HepG2 (cell line): ENCODE results near the gene EPB41L1. TPM values are rescaled to one million over a fixed set of nuclear protein-coding genes. Genes with fewer than 3 reads are reported as not detected.

Experiments used
- CHD4 ChIP-seq: fragments of 200-600 bp; sonication (generic); IDR thresholded peaks from 2 replicates; pipeline ENCODE4 v1.7.0; 2017; ENCODE audit warnings: mild to moderate bottlenecking, low read length, borderline replicate concordance
- EEA1 ChIP-seq: sonication (generic); formaldehyde crosslinking; IDR thresholded peaks from 2 replicates; pipeline ENCODE4 v1.5.1; 2020; ENCODE audit warnings: mild to moderate bottlenecking, missing genetic modification reagents, borderline replicate concordance
- EHMT2 ChIP-seq: fragments of 200-600 bp; sonication (generic); IDR thresholded peaks from 2 replicates; pipeline ENCODE4 v1.7.0; 2017; ENCODE audit warnings: antibody characterized with exemption, low read depth, low read length, borderline replicate concordance
- FOSL2 ChIP-seq: sonication (generic); formaldehyde crosslinking; IDR thresholded peaks from 2 replicates; pipeline ENCODE4 v1.4.0; 2020; ENCODE audit warnings: missing genetic modification reagents
- HOXD1 ChIP-seq: sonication (generic); formaldehyde crosslinking; IDR thresholded peaks from 2 replicates; pipeline ENCODE4 v1.5.0; 2020; ENCODE audit warnings: missing genetic modification reagents
- IRF2 ChIP-seq: IDR thresholded peaks from 2 replicates; pipeline ENCODE4 v1.6.1; 2018; ENCODE audit warnings: missing genetic modification reagents, missing compliant biosample characterization
- POLR2A ChIP-seq, 2 experiments: IDR thresholded peaks; 2 replicates each; pipeline ENCODE4 v1.6.1; 2011; ENCODE audit warnings: low read depth in 2 of 2, low read length in 2 of 2, mild to moderate bottlenecking in 1 of 2, moderate library complexity in 1 of 2; ENCODE audit not compliant: insufficient read depth in 1 of 2
- POLR2AphosphoS2 ChIP-seq: IDR thresholded peaks from 2 replicates; pipeline ENCODE4 v1.6.1; 2011; ENCODE audit warnings: low read depth, low read length, improper control_type of control experiment
- PRMT3 ChIP-seq: sonication (generic); formaldehyde crosslinking; IDR thresholded peaks from 2 replicates; pipeline ENCODE4 v1.8.1; 2022; ENCODE audit warnings: low read depth, mild to moderate bottlenecking, moderate library complexity, missing genetic modification reagents, borderline replicate concordance
- RFX1 ChIP-seq: fragments of 450-650 bp; IDR thresholded peaks from 2 replicates; pipeline ENCODE4 v1.6.1; 2017
- TAF1 ChIP-seq: sonication (generic); formaldehyde crosslinking; IDR thresholded peaks from 2 replicates; pipeline ENCODE4 v1.4.0; 2020; ENCODE audit warnings: missing genetic modification reagents
- TMF1 ChIP-seq: sonication (generic); formaldehyde crosslinking; IDR thresholded peaks from 2 replicates; pipeline ENCODE4 v1.8.1; 2022; ENCODE audit warnings: low read depth, missing genetic modification reagents
- ZNF232 ChIP-seq: sonication (generic); formaldehyde crosslinking; IDR thresholded peaks from 2 replicates; pipeline ENCODE4 v1.4.0; 2020; ENCODE audit warnings: missing genetic modification reagents, borderline replicate concordance
- ZNF451 ChIP-seq: sonication (generic); formaldehyde crosslinking; IDR thresholded peaks from 2 replicates; pipeline ENCODE4 v1.5.0; 2020; ENCODE audit warnings: mild to moderate bottlenecking, missing genetic modification reagents
- ZNF543 ChIP-seq: sonication (generic); formaldehyde crosslinking; IDR thresholded peaks from 2 replicates; pipeline ENCODE4 v1.4.0; 2020; ENCODE audit warnings: mild to moderate bottlenecking, missing genetic modification reagents
- ZNF549 ChIP-seq: sonication (generic); formaldehyde crosslinking; IDR thresholded peaks from 2 replicates; pipeline ENCODE4 v1.5.0; 2020; ENCODE audit warnings: missing genetic modification reagents
- ZNF557 ChIP-seq: sonication (generic); formaldehyde crosslinking; IDR thresholded peaks from 2 replicates; pipeline ENCODE4 v1.4.0; 2020; ENCODE audit warnings: missing genetic modification reagents
- ZNF737 ChIP-seq: sonication (generic); formaldehyde crosslinking; IDR thresholded peaks from 2 replicates; pipeline ENCODE4 v1.5.0; 2020; ENCODE audit warnings: missing genetic modification reagents, mild to moderate bottlenecking, borderline replicate concordance
- ZSCAN22 ChIP-seq: sonication (generic); formaldehyde crosslinking; IDR thresholded peaks from 2 replicates; pipeline ENCODE4 v1.4.0; 2020; ENCODE audit warnings: mild to moderate bottlenecking, missing genetic modification reagents
- polyA plus RNA-seq, 8 experiments: library from polyadenylated mRNA; depleted of rRNA in 3 of 8; stranded (reverse) in 7 of 8; unstranded in 1 of 8; fragments of >200 nt; fragmentation: Illumina TruSeq in 4 of 8; extraction: Trizol in 4 of 8; gene quantifications; 2 replicates each; pipeline versions ENCODE4 v1.2.1 to v1.2.3, GENCODE V29; 2011 to 2016; ENCODE audit warnings: low read depth in 4 of 8, missing spikeins in 1 of 8, mixed read lengths in 1 of 8; ENCODE audit not compliant: insufficient read depth in 1 of 8
- total RNA-seq, 5 experiments: library from RNA; depleted of rRNA; stranded (reverse); fragments of >200 nt; fragmentation: Illumina TruSeq; extraction: Trizol; gene quantifications; 2 replicates each; pipeline ENCODE4 v1.2.3, GENCODE V29; 2016; ENCODE audit warnings: low read depth in 1 of 5
- TF ChIP-seq, protein P1 (sequence below): sonication (generic); formaldehyde crosslinking; IDR thresholded peaks from 2 replicates; pipeline ENCODE4 v1.5.1; 2020; ENCODE audit warnings: mild to moderate bottlenecking, missing genetic modification reagents, moderate library complexity
- TF ChIP-seq, protein P2 (sequence below): IDR thresholded peaks from 2 replicates; pipeline ENCODE4 v1.6.1; 2012; ENCODE audit warnings: low read depth, low read length, improper control_type of control experiment
- TF ChIP-seq, protein P3 (sequence below): sonication (generic); formaldehyde crosslinking; IDR thresholded peaks from 2 replicates; pipeline ENCODE4 v1.4.0; 2020; ENCODE audit warnings: missing genetic modification reagents; ENCODE audit errors: not compliant biosample characterization
- TF ChIP-seq, protein P4 (sequence below): sonication (generic); formaldehyde crosslinking; IDR thresholded peaks from 2 replicates; pipeline ENCODE4 v1.4.0; 2020; ENCODE audit warnings: mild to moderate bottlenecking, low read depth, missing genetic modification reagents

The EPB41L1 gene
- total and polyA plus RNA-seq, 2 of the 13 experiments (the other 11 are each of a cell fraction or from before 2014, with no cell fraction given) = 16.7 to 39.0 TPM

DNA sequence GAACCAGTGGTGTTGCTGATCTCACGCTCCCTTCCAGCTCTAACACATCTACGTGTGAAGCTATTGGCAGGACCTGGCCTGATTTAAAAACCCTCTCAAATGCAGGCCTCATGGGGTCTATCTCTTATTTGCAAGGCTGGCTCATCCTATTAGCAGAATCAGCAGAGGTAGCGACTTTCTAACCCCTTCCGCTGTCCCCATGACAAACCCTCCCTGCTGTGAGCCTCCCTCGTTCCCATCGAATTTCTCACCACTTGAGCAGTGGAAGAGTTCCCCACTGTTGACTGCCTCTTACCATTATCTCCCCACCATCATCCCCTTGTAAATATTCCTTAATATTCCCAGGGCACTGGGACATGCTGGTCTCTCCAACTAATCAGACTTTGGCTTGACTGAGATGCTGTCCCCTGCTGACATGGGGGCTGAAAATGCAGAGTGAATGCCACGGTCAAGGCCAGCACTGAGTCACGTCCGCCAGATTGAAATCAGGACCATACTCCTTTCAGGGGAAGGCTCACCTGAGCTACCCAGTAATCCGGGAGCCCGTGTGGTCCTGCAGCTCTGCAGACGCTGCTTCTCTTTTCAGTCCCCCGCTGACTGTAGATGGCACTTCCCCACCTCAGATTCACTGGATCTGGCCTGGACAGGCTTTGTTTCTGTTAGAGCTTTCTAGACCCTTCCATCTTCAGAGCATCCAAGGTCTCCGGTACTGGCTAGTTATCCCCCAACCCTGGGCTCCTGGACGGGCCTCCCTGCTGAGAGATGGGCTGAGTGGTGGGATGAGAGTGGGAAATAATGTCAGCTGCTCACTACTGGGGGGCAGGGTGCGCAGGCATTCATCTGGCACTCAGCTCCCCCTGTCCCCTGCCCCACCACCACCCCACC lies 104.9 kb downstream of the EPB41L1 start (continued):
- TF ChIP-seq, protein P1, sequence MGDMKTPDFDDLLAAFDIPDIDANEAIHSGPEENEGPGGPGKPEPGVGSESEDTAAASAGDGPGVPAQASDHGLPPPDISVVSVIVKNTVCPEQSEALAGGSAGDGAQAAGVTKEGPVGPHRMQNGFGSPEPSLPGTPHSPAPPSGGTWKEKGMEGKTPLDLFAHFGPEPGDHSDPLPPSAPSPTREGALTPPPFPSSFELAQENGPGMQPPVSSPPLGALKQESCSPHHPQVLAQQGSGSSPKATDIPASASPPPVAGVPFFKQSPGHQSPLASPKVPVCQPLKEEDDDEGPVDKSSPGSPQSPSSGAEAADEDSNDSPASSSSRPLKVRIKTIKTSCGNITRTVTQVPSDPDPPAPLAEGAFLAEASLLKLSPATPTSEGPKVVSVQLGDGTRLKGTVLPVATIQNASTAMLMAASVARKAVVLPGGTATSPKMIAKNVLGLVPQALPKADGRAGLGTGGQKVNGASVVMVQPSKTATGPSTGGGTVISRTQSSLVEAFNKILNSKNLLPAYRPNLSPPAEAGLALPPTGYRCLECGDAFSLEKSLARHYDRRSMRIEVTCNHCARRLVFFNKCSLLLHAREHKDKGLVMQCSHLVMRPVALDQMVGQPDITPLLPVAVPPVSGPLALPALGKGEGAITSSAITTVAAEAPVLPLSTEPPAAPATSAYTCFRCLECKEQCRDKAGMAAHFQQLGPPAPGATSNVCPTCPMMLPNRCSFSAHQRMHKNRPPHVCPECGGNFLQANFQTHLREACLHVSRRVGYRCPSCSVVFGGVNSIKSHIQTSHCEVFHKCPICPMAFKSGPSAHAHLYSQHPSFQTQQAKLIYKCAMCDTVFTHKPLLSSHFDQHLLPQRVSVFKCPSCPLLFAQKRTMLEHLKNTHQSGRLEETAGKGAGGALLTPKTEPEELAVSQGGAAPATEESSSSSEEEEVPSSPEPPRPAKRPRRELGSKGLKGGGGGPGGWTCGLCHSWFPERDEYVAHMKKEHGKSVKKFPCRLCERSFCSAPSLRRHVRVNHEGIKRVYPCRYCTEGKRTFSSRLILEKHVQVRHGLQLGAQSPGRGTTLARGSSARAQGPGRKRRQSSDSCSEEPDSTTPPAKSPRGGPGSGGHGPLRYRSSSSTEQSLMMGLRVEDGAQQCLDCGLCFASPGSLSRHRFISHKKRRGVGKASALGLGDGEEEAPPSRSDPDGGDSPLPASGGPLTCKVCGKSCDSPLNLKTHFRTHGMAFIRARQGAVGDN (CRISPR knock-in tag) = no peak
- TF ChIP-seq, protein P2, sequence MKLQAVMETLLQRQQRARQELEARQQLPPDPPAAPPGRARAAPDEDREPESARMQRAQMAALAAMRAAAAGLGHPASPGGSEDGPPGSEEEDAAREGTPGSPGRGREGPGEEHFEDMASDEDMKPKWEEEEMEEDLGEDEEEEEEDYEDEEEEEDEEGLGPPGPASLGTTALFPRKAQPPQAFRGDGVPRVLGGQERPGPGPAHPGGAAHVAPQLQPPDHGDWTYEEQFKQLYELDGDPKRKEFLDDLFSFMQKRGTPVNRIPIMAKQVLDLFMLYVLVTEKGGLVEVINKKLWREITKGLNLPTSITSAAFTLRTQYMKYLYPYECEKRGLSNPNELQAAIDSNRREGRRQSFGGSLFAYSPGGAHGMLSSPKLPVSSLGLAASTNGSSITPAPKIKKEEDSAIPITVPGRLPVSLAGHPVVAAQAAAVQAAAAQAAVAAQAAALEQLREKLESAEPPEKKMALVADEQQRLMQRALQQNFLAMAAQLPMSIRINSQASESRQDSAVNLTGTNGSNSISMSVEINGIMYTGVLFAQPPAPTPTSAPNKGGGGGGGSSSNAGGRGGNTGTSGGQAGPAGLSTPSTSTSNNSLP = no peak
- no peak for TF ChIP-seq RFX1
- no peak for TF ChIP-seq PRMT3
- TF ChIP-seq ZNF557 (CRISPR knock-in tag) = no peak
- no peak for TF ChIP-seq ZSCAN22
- TF ChIP-seq POLR2A (IDR thresholded peaks at IDR 0.05; ENCODE audit: insufficient read depth in 1 of 2, low read depth in 2 of 2, low read length in 2 of 2) = no peak
- TF ChIP-seq, protein P3, sequence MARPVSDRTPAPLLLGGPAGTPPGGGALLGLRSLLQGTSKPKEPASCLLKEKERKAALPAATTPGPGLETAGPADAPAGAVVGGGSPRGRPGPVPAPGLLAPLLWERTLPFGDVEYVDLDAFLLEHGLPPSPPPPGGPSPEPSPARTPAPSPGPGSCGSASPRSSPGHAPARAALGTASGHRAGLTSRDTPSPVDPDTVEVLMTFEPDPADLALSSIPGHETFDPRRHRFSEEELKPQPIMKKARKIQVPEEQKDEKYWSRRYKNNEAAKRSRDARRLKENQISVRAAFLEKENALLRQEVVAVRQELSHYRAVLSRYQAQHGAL (CRISPR knock-in tag) = no peak
- TF ChIP-seq EEA1 (CRISPR knock-in tag) = no peak
- no peak for TF ChIP-seq EHMT2
- no peak for TF ChIP-seq CHD4
- 0 out of 2 replicates have a peak, but pooled peaks have one; percentile 30 for TF ChIP-seq ZNF451 (CRISPR knock-in tag)
- TF ChIP-seq TMF1 = no peak
- TF ChIP-seq TAF1 (CRISPR knock-in tag) = no peak
- TF ChIP-seq, protein P4, sequence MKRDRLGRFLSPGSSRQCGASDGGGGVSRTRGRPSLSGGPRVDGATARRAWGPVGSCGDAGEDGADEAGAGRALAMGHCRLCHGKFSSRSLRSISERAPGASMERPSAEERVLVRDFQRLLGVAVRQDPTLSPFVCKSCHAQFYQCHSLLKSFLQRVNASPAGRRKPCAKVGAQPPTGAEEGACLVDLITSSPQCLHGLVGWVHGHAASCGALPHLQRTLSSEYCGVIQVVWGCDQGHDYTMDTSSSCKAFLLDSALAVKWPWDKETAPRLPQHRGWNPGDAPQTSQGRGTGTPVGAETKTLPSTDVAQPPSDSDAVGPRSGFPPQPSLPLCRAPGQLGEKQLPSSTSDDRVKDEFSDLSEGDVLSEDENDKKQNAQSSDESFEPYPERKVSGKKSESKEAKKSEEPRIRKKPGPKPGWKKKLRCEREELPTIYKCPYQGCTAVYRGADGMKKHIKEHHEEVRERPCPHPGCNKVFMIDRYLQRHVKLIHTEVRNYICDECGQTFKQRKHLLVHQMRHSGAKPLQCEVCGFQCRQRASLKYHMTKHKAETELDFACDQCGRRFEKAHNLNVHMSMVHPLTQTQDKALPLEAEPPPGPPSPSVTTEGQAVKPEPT (CRISPR knock-in tag) = no peak
- peak; percentile 82 for TF ChIP-seq FOSL2 (CRISPR knock-in tag)
- TF ChIP-seq HOXD1 (CRISPR knock-in tag) = no peak
- TF ChIP-seq ZNF232 (CRISPR knock-in tag) = no peak
- TF ChIP-seq ZNF549 = no peak
- TF ChIP-seq ZNF737 = no peak
- TF ChIP-seq IRF2 (CRISPR knock-in tag) = no peak
- 0 out of 2 replicates have a peak, but pooled peaks have one; percentile 27 for TF ChIP-seq POLR2AphosphoS2
- no peak for TF ChIP-seq ZNF543 (CRISPR knock-in tag)
